T-helper 17 cell (primary cell): Measurements from ENCODE around the gene RPS3A. TPM values are rescaled to one million over a fixed set of nuclear protein-coding genes. Genes with fewer than 3 reads are reported as not detected.
"Not testable (repeated sequence)": the region's sequence is repeated elsewhere in the genome, so short reads cannot be mapped to it uniquely, and the experiment has no call there.

ENCODE experiments used
- ATAC-seq: fragments of 150-1000 bp; cut with Tn5 transposase; 2 replicates; pipeline ENCODE4 v1.10.0; 2021; ENCODE audit warnings: mild to moderate bottlenecking, moderate library complexity
- DNase-seq, 3 donors: peaks; one replicate each; pipeline versions ENCODE4 v3.0.0 to v3.0.0-alpha.2; 2020 to 2021
- H3K9me3 ChIP-seq: one replicate; pipeline ENCODE4 v1.7.0; 2013; ENCODE audit warnings: low read length, mild to moderate bottlenecking; ENCODE audit not compliant: control insufficient read depth, poor library complexity, severe bottlenecking
- H3K27ac Mint-ChIP-seq: one replicate; pipeline ENCODE4 v1.8.0; 2022; ENCODE audit warnings: mild to moderate bottlenecking, moderate library complexity, mixed read lengths
- H3K27me3 Mint-ChIP-seq: one replicate; pipeline ENCODE4 v1.8.0; 2022; ENCODE audit warnings: mixed read lengths
- H3K36me3 Mint-ChIP-seq: one replicate; pipeline ENCODE4 v1.8.0; 2022; ENCODE audit warnings: low read depth, mixed read lengths
- H3K4me1 Mint-ChIP-seq: one replicate; pipeline ENCODE4 v1.8.0; 2022; ENCODE audit warnings: mild to moderate bottlenecking, mixed read lengths
- H3K4me3 Mint-ChIP-seq: one replicate; pipeline ENCODE4 v1.8.0; 2022; ENCODE audit warnings: mild to moderate bottlenecking, moderate library complexity, mixed read lengths
- total RNA-seq, 4 donors: library from RNA in 2 of 4; stranded (reverse) in 2 of 4; gene quantifications; one replicate each; pipeline ENCODE4 v1.2.3 and lab custom pipeline; 2022 to 2026

RPS3A gene
- total RNA-seq: 1,000 to 10,000 TPM; 2,611 to 3,189 TPM
- total RNA-seq (lab: John Stamatoyannopoulos, UW): 1,215 to 1,509 reads per million in 2 donors

GRCh38 chr4:151099229-151099975 lies at the start of gene RPS3A:
Gene RPS3A, plus strand, starts transcription at chr4:151099628. Its CDS starts 25 bp downstream, at chr4:151099653.
- H3K27ac Mint-ChIP-seq: peak within 1 kb of the TSS; percentile 96
- H3K4me3 Mint-ChIP-seq: peak within 1 kb of the TSS; percentile 95
- no peaks in the 10 kb centered on the region for H3K9me3 ChIP-seq
- peaks cover 27% of the 10 kb centered on the region for H3K4me1 Mint-ChIP-seq
- peaks cover 10% of the 10 kb centered on the region for H3K36me3 Mint-ChIP-seq
- DNase-seq: peak; percentile 87 to 98 (median 97)
- peak; percentile 94 for ATAC-seq
- H3K27me3 Mint-ChIP-seq: peaks cover 8% of the 10 kb centered on the region

- ATAC-seq (no peak), DNase-seq (no peak)
- Mint-ChIP-seq H3K27ac (no peak overlapping the region), H3K27me3 (no peaks in the 10 kb centered on the region), H3K4me1 (no peaks in the 10 kb centered on the region), H3K4me3 (no peak overlapping the region), H3K36me3 (no peaks in the 10 kb centered on the region)
- no peaks in the 10 kb centered on the region for H3K9me3 ChIP-seq
These were observed 46.6 kb upstream of the RPS3A start for GRCh38 chr4:151052785-151053184.

- no peak for ATAC-seq
- H3K4me1 Mint-ChIP-seq: no peaks in the 10 kb centered on the region
- no peak overlapping the region for H3K27ac Mint-ChIP-seq
- no peaks in the 10 kb centered on the region for H3K27me3 Mint-ChIP-seq
- DNase-seq: no peak
- H3K36me3 Mint-ChIP-seq: no peaks in the 10 kb centered on the region
- H3K9me3 ChIP-seq: no peaks in the 10 kb centered on the region
- no peak overlapping the region for H3K4me3 Mint-ChIP-seq
These were observed 43.9 kb upstream of the RPS3A start for GRCh38 chr4:151055539-151055938.

GRCh38 chr4:151063143-151063542 lies 36.3 kb upstream of the RPS3A start:
- H3K27me3 Mint-ChIP-seq, DNase-seq, H3K4me1 Mint-ChIP-seq, H3K27ac Mint-ChIP-seq, H3K9me3 ChIP-seq, H3K4me3 Mint-ChIP-seq, ATAC-seq, H3K36me3 Mint-ChIP-seq: not testable (repeated sequence)

- no peak overlapping the region for H3K4me3 Mint-ChIP-seq
- H3K36me3 Mint-ChIP-seq: no peaks in the 10 kb centered on the region
- H3K4me1 Mint-ChIP-seq: no peaks in the 10 kb centered on the region
- ATAC-seq: no peak
- no peak for DNase-seq
- H3K27ac Mint-ChIP-seq: no peak overlapping the region
- peaks cover 9% of the 10 kb centered on the region for H3K27me3 Mint-ChIP-seq
- H3K9me3 ChIP-seq: no peaks in the 10 kb centered on the region
These were observed 32.0 kb upstream of the RPS3A start for GRCh38 chr4:151067316-151067970.

- H3K36me3 Mint-ChIP-seq: no peaks in the 10 kb centered on the region
- H3K27ac Mint-ChIP-seq: no peak overlapping the region
- peaks cover 9% of the 10 kb centered on the region for H3K27me3 Mint-ChIP-seq
- H3K9me3 ChIP-seq: no peaks in the 10 kb centered on the region
- no peak for DNase-seq
- no peak overlapping the region for H3K4me3 Mint-ChIP-seq
- no peak for ATAC-seq
- H3K4me1 Mint-ChIP-seq: no peaks in the 10 kb centered on the region
These were observed 25.0 kb upstream of the RPS3A start for GRCh38 chr4:151074416-151074916.

- H3K27ac Mint-ChIP-seq, H3K4me1 Mint-ChIP-seq, H3K36me3 Mint-ChIP-seq, H3K27me3 Mint-ChIP-seq, DNase-seq, H3K9me3 ChIP-seq, H3K4me3 Mint-ChIP-seq, ATAC-seq: not testable (repeated sequence)
These were observed 21.4 kb upstream of the RPS3A start for GRCh38 chr4:151077978-151078377.

- no peaks in the 10 kb centered on the region for H3K4me1 Mint-ChIP-seq
These were observed 12.0 kb upstream of the RPS3A start for GRCh38 chr4:151087467-151087866.

GRCh38 chr4:151091047-151091446 lies 8.4 kb upstream of the RPS3A start:
- peaks cover 15% of the 10 kb centered on the region for H3K27me3 Mint-ChIP-seq
- no peak overlapping the region for H3K27ac Mint-ChIP-seq
- H3K4me3 Mint-ChIP-seq: no peak overlapping the region
- ATAC-seq (no peak), DNase-seq (no peak)
- peaks cover 2% of the 10 kb centered on the region for H3K4me1 Mint-ChIP-seq
- no peaks in the 10 kb centered on the region for H3K9me3 ChIP-seq
- peaks cover 5% of the 10 kb centered on the region for H3K36me3 Mint-ChIP-seq

More at GRCh38 chr4:151087467-151087866, 12.0 kb upstream of the RPS3A start:
- Mint-ChIP-seq H3K4me3 (no peak overlapping the region), H3K36me3 (peaks cover 2% of the 10 kb centered on the region), H3K27me3 (peaks cover 7% of the 10 kb centered on the region), H3K27ac (no peak overlapping the region)
- DNase-seq (no peak), ATAC-seq (no peak)
- no peaks in the 10 kb centered on the region for H3K9me3 ChIP-seq

GRCh38 chr4:151092488-151092887 lies 6.9 kb upstream of the RPS3A start:
- ATAC-seq: no peak
- Mint-ChIP-seq H3K27ac (peak overlapping the region; percentile 37), H3K4me1 (peaks cover 2% of the 10 kb centered on the region), H3K4me3 (no peak overlapping the region), H3K27me3 (peaks cover 14% of the 10 kb centered on the region), H3K36me3 (peaks cover 5% of the 10 kb centered on the region)
- DNase-seq: no peak
- H3K9me3 ChIP-seq: no peaks in the 10 kb centered on the region

GRCh38 chr4:151093203-151093602 lies 6.2 kb upstream of the RPS3A start:
- ATAC-seq (no peak), DNase-seq (no peak)
- H3K27ac Mint-ChIP-seq: no peak overlapping the region
- H3K4me3 Mint-ChIP-seq: no peak overlapping the region
- H3K9me3 ChIP-seq: no peaks in the 10 kb centered on the region
- peaks cover 2% of the 10 kb centered on the region for H3K36me3 Mint-ChIP-seq
- peaks cover 4% of the 10 kb centered on the region for H3K4me1 Mint-ChIP-seq
- H3K27me3 Mint-ChIP-seq: peaks cover 8% of the 10 kb centered on the region

- ATAC-seq (no peak), DNase-seq (no peak)
- H3K27ac Mint-ChIP-seq: no peak overlapping the region
- H3K4me3 Mint-ChIP-seq: no peak overlapping the region
- peaks cover 2% of the 10 kb centered on the region for H3K36me3 Mint-ChIP-seq
- H3K27me3 Mint-ChIP-seq: peaks cover 8% of the 10 kb centered on the region
- peaks cover 7% of the 10 kb centered on the region for H3K4me1 Mint-ChIP-seq
- no peaks in the 10 kb centered on the region for H3K9me3 ChIP-seq
These were observed 5.1 kb upstream of the RPS3A start for GRCh38 chr4:151094290-151094751.

- no peaks in the 10 kb centered on the region for H3K9me3 ChIP-seq
- Mint-ChIP-seq H3K4me1 (peaks cover 10% of the 10 kb centered on the region), H3K36me3 (peaks cover 2% of the 10 kb centered on the region), H3K4me3 (no peak overlapping the region), H3K27ac (no peak overlapping the region), H3K27me3 (peaks cover 8% of the 10 kb centered on the region)
- ATAC-seq (no peak), DNase-seq (no peak)
These were observed 4.3 kb upstream of the RPS3A start for GRCh38 chr4:151095142-151095541.
